ENCODE data around the gene SETD2. TPM values are rescaled to one million over a fixed set of nuclear protein-coding genes. Genes with fewer than 3 reads are reported as not detected.
A peak's percentile ranks its signal among the peaks of the same experiment; 100 is the strongest.

Gene SETD2
- polyA plus RNA-seq, 1 of the 3 experiments (the other 2 are of a cell fraction) = 12.1 TPM

- TF ChIP-seq GATA2 (CRISPR knock-in tag; IDR thresholded peaks at IDR 0.05) = no peak
- no peak for TF ChIP-seq REST (IDR thresholded peaks at IDR 0.05; ENCODE audit: low read depth, low read length)
- no peak for TF ChIP-seq RXRA (IDR thresholded peaks at IDR 0.05; ENCODE audit: borderline replicate concordance, low read depth)
- TF ChIP-seq FOXM1 (IDR thresholded peaks at IDR 0.05; ENCODE audit: low read depth) = no peak
- ChIA-PET CTCF (no interaction called here), POLR2A (no interaction called here)
- H3K36me3 ChIP-seq (replicated peaks in 1 of 2; ENCODE audit: control insufficient read depth in 1 of 2, insufficient read depth in 2 of 2, low read length in 1 of 2) = peaks cover 0 to 4% of the 10 kb centered on the region in 2 experiments
- WGBS (ENCODE audit: low lambda C conversion rate) = 93% methylated on average over 2 of the region's 2 CpGs
- H3K4me1 ChIP-seq (ENCODE audit: control insufficient read depth in 1 of 2, insufficient read depth in 2 of 2, low read depth in 1 of 2, low read length in 1 of 2) = peaks cover 0 to 3% of the 10 kb centered on the region in 2 experiments; a peak in 1 of 4 replicates
- H3K4me3 ChIP-seq (ENCODE audit: low read depth in 2 of 2, low read length in 1 of 2) = no peak overlapping the region
- H2AFZ ChIP-seq (ENCODE audit: low read depth) = no peak overlapping the region
- H3K4me2 ChIP-seq = peak overlapping the region; percentile 21; the same call in 1 of the 2 replicates
- H3K27ac ChIP-seq (ENCODE audit: low read depth in 2 of 2, low read length in 1 of 2) = no peak overlapping the region
- H3K9ac ChIP-seq = no peak overlapping the region
- H4K20me1 ChIP-seq (ENCODE audit: insufficient read depth) = peaks cover 98% of the 10 kb centered on the region
- no peak for DNase-seq
- no peaks in the 10 kb centered on the region for H3K9me3 ChIP-seq
- no peaks in the 10 kb centered on the region for H3K9me2 ChIP-seq
- peaks cover 11% of the 10 kb centered on the region for H3F3A ChIP-seq (replicated peaks; ENCODE audit: insufficient read depth)
- no peaks in the 10 kb centered on the region for H3K27me3 ChIP-seq (ENCODE audit: insufficient read depth)
- peaks cover 100% of the 10 kb centered on the region for H3K79me2 ChIP-seq (ENCODE audit: insufficient read depth)
These were observed 11.3 kb downstream of the SETD2 start for GRCh38 chr3:47152578-47152977.

GRCh38 chr3:47151836-47152235 is 12.1 kb downstream of the SETD2 start:
- peaks cover 11% of the 10 kb centered on the region for H3F3A ChIP-seq (replicated peaks; ENCODE audit: insufficient read depth)
- no peak for DNase-seq
- TF ChIP-seq GABPA (IDR thresholded peaks at IDR 0.05; ENCODE audit: low read depth) (no peak), ELF1 (IDR thresholded peaks at IDR 0.05) (no peak), PBX3 (IDR thresholded peaks at IDR 0.05) (no peak), YY1 (IDR thresholded peaks at IDR 0.05; ENCODE audit: low read depth) (no peak), USF1 (IDR thresholded peaks at IDR 0.05; ENCODE audit: borderline replicate concordance, low read depth) (no peak)
- POLR2A ChIA-PET = no interaction called here
- no peaks in the 10 kb centered on the region for H3K9me2 ChIP-seq
- no peaks in the 10 kb centered on the region for H3K27me3 ChIP-seq (ENCODE audit: insufficient read depth)
- WGBS (ENCODE audit: low lambda C conversion rate) = 90% methylated on average over 1 of the region's 1 CpG
- peaks cover 0 to 4% of the 10 kb centered on the region in 2 experiments for H3K36me3 ChIP-seq (replicated peaks in 1 of 2; ENCODE audit: control insufficient read depth in 1 of 2, insufficient read depth in 2 of 2, low read length in 1 of 2)
- CTCF ChIA-PET = no interaction called here
- no peak overlapping the region for H3K4me3 ChIP-seq (ENCODE audit: low read depth in 2 of 2, low read length in 1 of 2)
- H3K4me1 ChIP-seq (ENCODE audit: control insufficient read depth in 1 of 2, insufficient read depth in 2 of 2, low read depth in 1 of 2, low read length in 1 of 2) = peaks cover 0 to 3% of the 10 kb centered on the region in 2 experiments; a peak in 1 of 4 replicates
- H3K9ac ChIP-seq = no peak overlapping the region
- H3K27ac ChIP-seq (ENCODE audit: low read depth in 2 of 2, low read length in 1 of 2) = no peak overlapping the region
- peaks cover 100% of the 10 kb centered on the region for H3K79me2 ChIP-seq (ENCODE audit: insufficient read depth)
- no peak overlapping the region for H3K4me2 ChIP-seq
- no peaks in the 10 kb centered on the region for H3K9me3 ChIP-seq
- H4K20me1 ChIP-seq (ENCODE audit: insufficient read depth) = peaks cover 98% of the 10 kb centered on the region
- H2AFZ ChIP-seq (ENCODE audit: low read depth) = no peak overlapping the region
